ENCODE results near the gene HENMT1.

Gene HENMT1

GRCh38 chr1:108679586-108680213, 18.8 kb upstream of the HENMT1 start:
- Histone ChIP-seq H2BK15ac (ENCODE audit: low read depth, poor library complexity, severe bottlenecking) (no peak overlapping the region), H3K36me3 (ENCODE audit: control insufficient read depth in 1 of 2, insufficient read depth in 2 of 2, low read depth in 1 of 2, low read length in 2 of 2) (no peaks in the 10 kb centered on the region), H3K27me3 (ENCODE audit: control insufficient read depth in 1 of 2, insufficient read depth in 1 of 2, low read length in 2 of 2) (peaks cover 0 to 3% of the 10 kb centered on the region in 2 experiments), H3K18ac (ENCODE audit: low read depth in 1 of 2, low read length in 2 of 2) (no peak overlapping the region), H3K9ac (ENCODE audit: low read length) (no peak overlapping the region), H2BK120ac (ENCODE audit: low read depth, low read length) (no peak overlapping the region), H3K4me1 (ENCODE audit: control insufficient read depth, insufficient read depth, low read depth, low read length) (no peaks in the 10 kb centered on the region), H3K79me1 (replicated peaks; ENCODE audit: low read length, poor library complexity, severe bottlenecking) (no peaks in the 10 kb centered on the region), H3K23ac (ENCODE audit: low read length in 2 of 2) (no peak overlapping the region), H3K27ac (ENCODE audit: low read length, poor library complexity, severe bottlenecking) (no peak overlapping the region), H4K8ac (ENCODE audit: low read length) (no peak overlapping the region), H3K4me3 (ENCODE audit: insufficient read depth in 1 of 2, low read depth in 1 of 2, low read length in 2 of 2) (no peak overlapping the region), H3K14ac (ENCODE audit: low read length in 2 of 2) (no peak overlapping the region), H4K91ac (ENCODE audit: low read length) (no peak overlapping the region), H3K4me2 (ENCODE audit: low read length, poor library complexity, severe bottlenecking) (no peak overlapping the region), H2AK5ac (ENCODE audit: low read length, severe bottlenecking) (no peak overlapping the region), H2AFZ (ENCODE audit: low read depth, low read length) (no peak overlapping the region), H3K9me3 (ENCODE audit: control insufficient read depth, low read length) (no peaks in the 10 kb centered on the region), H2BK12ac (ENCODE audit: low read length in 2 of 2) (no peak overlapping the region), H2BK5ac (ENCODE audit: low read depth, low read length, poor library complexity, severe bottlenecking) (no peak overlapping the region), H3K4ac (ENCODE audit: low read depth in 1 of 2, low read length in 2 of 2) (no peak overlapping the region)
- 76% methylated on average over 7 of the region's 10 CpGs for WGBS
- no peak for DNase-seq

DNA sequence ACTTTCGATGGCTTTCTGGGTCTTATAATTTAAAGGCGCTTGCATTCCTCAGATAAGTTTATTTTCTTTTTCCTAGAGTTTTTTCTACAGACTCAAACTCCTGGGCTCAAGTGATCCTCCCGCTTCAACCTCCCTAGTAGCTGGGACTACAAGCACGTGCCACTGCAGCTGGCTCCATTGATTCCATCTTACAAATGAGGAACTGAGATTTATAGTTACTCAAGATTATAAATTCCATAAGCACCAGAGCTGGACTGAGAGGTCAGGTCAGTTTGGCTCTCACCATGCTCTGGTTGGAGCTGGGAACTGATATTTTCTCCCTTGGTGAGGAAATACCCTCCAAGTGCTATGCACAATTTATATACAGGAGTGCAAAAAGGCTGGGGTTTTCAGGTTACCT, 17.8 kb upstream of the HENMT1 start:
- Histone ChIP-seq H2BK120ac (ENCODE audit: low read depth, low read length) (no peak overlapping the region), H3K23ac (ENCODE audit: low read length in 2 of 2) (no peak overlapping the region), H3K36me3 (ENCODE audit: control insufficient read depth in 1 of 2, insufficient read depth in 2 of 2, low read depth in 1 of 2, low read length in 2 of 2) (no peaks in the 10 kb centered on the region), H3K79me1 (replicated peaks; ENCODE audit: low read length, poor library complexity, severe bottlenecking) (no peaks in the 10 kb centered on the region), H3K4me2 (ENCODE audit: low read length, poor library complexity, severe bottlenecking) (no peak overlapping the region), H2BK15ac (ENCODE audit: low read depth, poor library complexity, severe bottlenecking) (no peak overlapping the region), H3K4me1 (ENCODE audit: control insufficient read depth, insufficient read depth, low read depth, low read length) (no peaks in the 10 kb centered on the region), H3K4ac (ENCODE audit: low read depth in 1 of 2, low read length in 2 of 2) (no peak overlapping the region), H2AK5ac (ENCODE audit: low read length, severe bottlenecking) (no peak overlapping the region), H3K9ac (ENCODE audit: low read length) (no peak overlapping the region), H2BK5ac (ENCODE audit: low read depth, low read length, poor library complexity, severe bottlenecking) (no peak overlapping the region), H4K8ac (ENCODE audit: low read length) (no peak overlapping the region), H2AFZ (ENCODE audit: low read depth, low read length) (no peak overlapping the region), H3K4me3 (ENCODE audit: insufficient read depth in 1 of 2, low read depth in 1 of 2, low read length in 2 of 2) (no peak overlapping the region), H3K9me3 (ENCODE audit: control insufficient read depth, low read length) (no peaks in the 10 kb centered on the region), H3K18ac (ENCODE audit: low read depth in 1 of 2, low read length in 2 of 2) (no peak overlapping the region), H2BK12ac (ENCODE audit: low read length in 2 of 2) (no peak overlapping the region), H3K27ac (ENCODE audit: low read length, poor library complexity, severe bottlenecking) (no peak overlapping the region), H4K91ac (ENCODE audit: low read length) (no peak overlapping the region), H3K14ac (ENCODE audit: low read length in 2 of 2) (no peak overlapping the region), H3K27me3 (ENCODE audit: control insufficient read depth in 1 of 2, insufficient read depth in 1 of 2, low read length in 2 of 2) (peaks cover 0 to 3% of the 10 kb centered on the region in 2 experiments)
- 93% methylated on average over 3 of the region's 4 CpGs for WGBS
- no peak for DNase-seq

- H2BK5ac ChIP-seq (ENCODE audit: low read depth, low read length, poor library complexity, severe bottlenecking): no peak overlapping the region
- H3K4me3 ChIP-seq (ENCODE audit: insufficient read depth in 1 of 2, low read depth in 1 of 2, low read length in 2 of 2): no peak overlapping the region
- no peak overlapping the region for H2AFZ ChIP-seq (ENCODE audit: low read depth, low read length)
- H3K18ac ChIP-seq (ENCODE audit: low read depth in 1 of 2, low read length in 2 of 2): no peak overlapping the region
- peak overlapping the region in 1 of 2 experiments; percentile 55 for H3K14ac ChIP-seq (ENCODE audit: low read length in 2 of 2)
- H2AK5ac ChIP-seq (ENCODE audit: low read length, severe bottlenecking): no peak overlapping the region
- no peak overlapping the region for H3K23ac ChIP-seq (ENCODE audit: low read length in 2 of 2)
- H3K79me1 ChIP-seq (replicated peaks; ENCODE audit: low read length, poor library complexity, severe bottlenecking): no peaks in the 10 kb centered on the region
- H3K9ac ChIP-seq (ENCODE audit: low read length): no peak overlapping the region
- H3K9me3 ChIP-seq (ENCODE audit: control insufficient read depth, low read length): peaks cover 5% of the 10 kb centered on the region
- no peak overlapping the region for H3K4ac ChIP-seq (ENCODE audit: low read depth in 1 of 2, low read length in 2 of 2)
- no peaks in the 10 kb centered on the region for H3K36me3 ChIP-seq (ENCODE audit: control insufficient read depth in 1 of 2, insufficient read depth in 2 of 2, low read depth in 1 of 2, low read length in 2 of 2)
- no peaks in the 10 kb centered on the region for H3K4me1 ChIP-seq (ENCODE audit: control insufficient read depth, insufficient read depth, low read depth, low read length)
- H3K27me3 ChIP-seq (ENCODE audit: control insufficient read depth in 1 of 2, insufficient read depth in 1 of 2, low read length in 2 of 2): peaks cover 0 to 3% of the 10 kb centered on the region in 2 experiments
- no peak overlapping the region for H2BK120ac ChIP-seq (ENCODE audit: low read depth, low read length)
- H2BK12ac ChIP-seq (ENCODE audit: low read length in 2 of 2): no peak overlapping the region
- no peak overlapping the region for H3K4me2 ChIP-seq (ENCODE audit: low read length, poor library complexity, severe bottlenecking)
- H4K91ac ChIP-seq (ENCODE audit: low read length): no peak overlapping the region
- WGBS: 97% methylated on average over 2 of the region's 2 CpGs
- H2BK15ac ChIP-seq (ENCODE audit: low read depth, poor library complexity, severe bottlenecking): no peak overlapping the region
- no peak overlapping the region for H4K8ac ChIP-seq (ENCODE audit: low read length)
- DNase-seq: no peak
- no peak overlapping the region for H3K27ac ChIP-seq (ENCODE audit: low read length, poor library complexity, severe bottlenecking)
Observed at GRCh38 chr1:108671143-108671542, 10.2 kb upstream of the HENMT1 start.

GRCh38 chr1:108670131-108670773, 9.4 kb upstream of the HENMT1 start:
- no peak overlapping the region for H3K27ac ChIP-seq (ENCODE audit: low read length, poor library complexity, severe bottlenecking)
- H3K36me3 ChIP-seq (ENCODE audit: control insufficient read depth in 1 of 2, insufficient read depth in 2 of 2, low read depth in 1 of 2, low read length in 2 of 2): no peaks in the 10 kb centered on the region
- H3K14ac ChIP-seq (ENCODE audit: low read length in 2 of 2): no peak overlapping the region
- peaks cover 5% of the 10 kb centered on the region for H3K9me3 ChIP-seq (ENCODE audit: control insufficient read depth, low read length)
- H3K4me1 ChIP-seq (ENCODE audit: control insufficient read depth, insufficient read depth, low read depth, low read length): no peaks in the 10 kb centered on the region
- H3K9ac ChIP-seq (ENCODE audit: low read length): no peak overlapping the region
- no peak overlapping the region for H3K4ac ChIP-seq (ENCODE audit: low read depth in 1 of 2, low read length in 2 of 2)
- peak overlapping the region in 1 of 2 experiments; percentile 6 for H2BK12ac ChIP-seq (ENCODE audit: low read length in 2 of 2)
- no peak overlapping the region for H2AFZ ChIP-seq (ENCODE audit: low read depth, low read length)
- H2AK5ac ChIP-seq (ENCODE audit: low read length, severe bottlenecking): no peak overlapping the region
- 96% methylated on average over 5 of the region's 5 CpGs for WGBS
- no peak overlapping the region for H2BK5ac ChIP-seq (ENCODE audit: low read depth, low read length, poor library complexity, severe bottlenecking)
- H2BK120ac ChIP-seq (ENCODE audit: low read depth, low read length): no peak overlapping the region
- peaks cover 0 to 3% of the 10 kb centered on the region in 2 experiments for H3K27me3 ChIP-seq (ENCODE audit: control insufficient read depth in 1 of 2, insufficient read depth in 1 of 2, low read length in 2 of 2)
- no peak overlapping the region for H3K4me2 ChIP-seq (ENCODE audit: low read length, poor library complexity, severe bottlenecking)
- H3K18ac ChIP-seq (ENCODE audit: low read depth in 1 of 2, low read length in 2 of 2): no peak overlapping the region
- H4K8ac ChIP-seq (ENCODE audit: low read length): no peak overlapping the region
- no peaks in the 10 kb centered on the region for H3K79me1 ChIP-seq (replicated peaks; ENCODE audit: low read length, poor library complexity, severe bottlenecking)
- DNase-seq: no peak
- H3K23ac ChIP-seq (ENCODE audit: low read length in 2 of 2): no peak overlapping the region
- H3K4me3 ChIP-seq (ENCODE audit: insufficient read depth in 1 of 2, low read depth in 1 of 2, low read length in 2 of 2): no peak overlapping the region
- H4K91ac ChIP-seq (ENCODE audit: low read length): no peak overlapping the region
- H2BK15ac ChIP-seq (ENCODE audit: low read depth, poor library complexity, severe bottlenecking): no peak overlapping the region
